ENCODE measurements around the gene ZRANB3.

- TF ChIP-seq POLR2A (IDR thresholded peaks at IDR 0.05): no peak
- TF ChIP-seq, protein P1, sequence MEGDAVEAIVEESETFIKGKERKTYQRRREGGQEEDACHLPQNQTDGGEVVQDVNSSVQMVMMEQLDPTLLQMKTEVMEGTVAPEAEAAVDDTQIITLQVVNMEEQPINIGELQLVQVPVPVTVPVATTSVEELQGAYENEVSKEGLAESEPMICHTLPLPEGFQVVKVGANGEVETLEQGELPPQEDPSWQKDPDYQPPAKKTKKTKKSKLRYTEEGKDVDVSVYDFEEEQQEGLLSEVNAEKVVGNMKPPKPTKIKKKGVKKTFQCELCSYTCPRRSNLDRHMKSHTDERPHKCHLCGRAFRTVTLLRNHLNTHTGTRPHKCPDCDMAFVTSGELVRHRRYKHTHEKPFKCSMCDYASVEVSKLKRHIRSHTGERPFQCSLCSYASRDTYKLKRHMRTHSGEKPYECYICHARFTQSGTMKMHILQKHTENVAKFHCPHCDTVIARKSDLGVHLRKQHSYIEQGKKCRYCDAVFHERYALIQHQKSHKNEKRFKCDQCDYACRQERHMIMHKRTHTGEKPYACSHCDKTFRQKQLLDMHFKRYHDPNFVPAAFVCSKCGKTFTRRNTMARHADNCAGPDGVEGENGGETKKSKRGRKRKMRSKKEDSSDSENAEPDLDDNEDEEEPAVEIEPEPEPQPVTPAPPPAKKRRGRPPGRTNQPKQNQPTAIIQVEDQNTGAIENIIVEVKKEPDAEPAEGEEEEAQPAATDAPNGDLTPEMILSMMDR (IDR thresholded peaks at IDR 0.05): no peak
Measured at GRCh38 chr2:135422898-135423297, 108.1 kb downstream of the ZRANB3 start.

Data from ovary (tissue), 3 donors.